H9 (cell line): ENCODE data around the gene NRXN3. TPM values are rescaled to one million over a fixed set of nuclear protein-coding genes. Genes with fewer than 3 reads are reported as not detected.

ENCODE experiments used
- DNase-seq: peaks from one replicate; pipeline ENCODE4 v3.0.0-alpha.2; 2017
- H2AFZ ChIP-seq: one replicate; pipeline ENCODE4 v1.6.1; 2013; ENCODE audit warnings: mild to moderate bottlenecking, low read length, control low read depth, moderate library complexity
- H2AK5ac ChIP-seq: 2 replicates; pipeline ENCODE4 v1.6.1; 2013; ENCODE audit warnings: low read length, control low read depth, mixed read lengths; ENCODE audit not compliant: insufficient read length
- H2BK120ac ChIP-seq: one replicate; pipeline ENCODE4 v1.6.1; 2013; ENCODE audit warnings: low read depth, mild to moderate bottlenecking, low read length, control low read depth, inconsistent platforms; ENCODE audit not compliant: poor library complexity, severe bottlenecking
- H2BK12ac ChIP-seq: 2 replicates; pipeline ENCODE4 v1.6.1; 2013; ENCODE audit warnings: low read length, control low read depth, mixed read lengths, low read depth; ENCODE audit not compliant: insufficient read length
- H2BK15ac ChIP-seq: 2 replicates; pipeline ENCODE4 v1.6.1; 2013; ENCODE audit warnings: low read depth, low read length, control low read depth
- H2BK20ac ChIP-seq: one replicate; pipeline ENCODE4 v1.6.1; 2013; ENCODE audit warnings: low read depth, mild to moderate bottlenecking, low read length, control low read depth, inconsistent platforms; ENCODE audit not compliant: poor library complexity, severe bottlenecking
- H2BK5ac ChIP-seq: 2 replicates; pipeline ENCODE4 v1.6.1; 2013; ENCODE audit warnings: low read length, control low read depth, mixed read lengths; ENCODE audit not compliant: insufficient read length
- H3K14ac ChIP-seq: 2 replicates; pipeline ENCODE4 v1.6.1; 2013; ENCODE audit warnings: low read length, control low read depth; ENCODE audit not compliant: insufficient read depth
- H3K18ac ChIP-seq: 2 replicates; pipeline ENCODE4 v1.6.1; 2013; ENCODE audit warnings: low read depth, mild to moderate bottlenecking, mixed read lengths, low read length, control low read depth; ENCODE audit not compliant: insufficient read length
- H3K23ac ChIP-seq: 2 replicates; pipeline ENCODE4 v1.6.1; 2013; ENCODE audit warnings: low read length, control low read depth, mixed read lengths, low read depth; ENCODE audit not compliant: insufficient read length
- H3K23me2 ChIP-seq: 2 replicates; pipeline ENCODE4 v1.6.1; 2013; ENCODE audit warnings: low read depth, mild to moderate bottlenecking, mixed read lengths, low read length, control low read depth; ENCODE audit not compliant: insufficient read length, poor library complexity, severe bottlenecking
- H3K27ac ChIP-seq: 2 replicates; pipeline ENCODE4 v1.5.1; 2013; ENCODE audit warnings: low read length, control low read depth, mixed read lengths, low read depth; ENCODE audit not compliant: insufficient read length
- H3K27me3 ChIP-seq: 2 replicates; pipeline ENCODE4 v1.6.1; 2013; ENCODE audit warnings: low read length, control low read depth, inconsistent platforms; ENCODE audit not compliant: insufficient read depth
- H3K4ac ChIP-seq: 2 replicates; pipeline ENCODE4 v1.6.1; 2013; ENCODE audit warnings: low read depth, mild to moderate bottlenecking, control low read depth, inconsistent platforms, low read length, moderate library complexity
- H3K4me1 ChIP-seq: 2 replicates; pipeline ENCODE4 v1.6.1; 2013; ENCODE audit warnings: low read length, control low read depth, inconsistent platforms; ENCODE audit not compliant: insufficient read depth
- H3K4me2 ChIP-seq: 2 replicates; pipeline ENCODE4 v1.6.1; 2013; ENCODE audit warnings: low read length, control low read depth, mixed read lengths; ENCODE audit not compliant: insufficient read length, insufficient read depth
- H3K56ac ChIP-seq: 2 replicates; pipeline ENCODE4 v1.6.1; 2013; ENCODE audit warnings: low read depth, mild to moderate bottlenecking, mixed read lengths, low read length, control low read depth; ENCODE audit not compliant: insufficient read length
- H3K79me1 ChIP-seq: 2 replicates; pipeline ENCODE4 v1.6.1; 2013; ENCODE audit warnings: low read depth, mild to moderate bottlenecking, moderate library complexity, low read length, control low read depth, inconsistent platforms; ENCODE audit not compliant: insufficient read depth, poor library complexity, severe bottlenecking
- H3K79me2 ChIP-seq: 2 replicates; pipeline ENCODE4 v1.6.1; 2013; ENCODE audit warnings: low read length, control low read depth, inconsistent platforms; ENCODE audit not compliant: insufficient read depth
- H3K9ac ChIP-seq: 2 replicates; pipeline ENCODE4 v1.6.1; 2013; ENCODE audit warnings: low read length, control low read depth, mixed read lengths; ENCODE audit not compliant: insufficient read length; ENCODE audit errors: extremely low read depth
- H3K9me3 ChIP-seq: one replicate; pipeline ENCODE4 v1.6.1; 2013; ENCODE audit warnings: low read depth, low read length, inconsistent platforms; ENCODE audit not compliant: control insufficient read depth
- H3T11ph ChIP-seq: one replicate; pipeline ENCODE4 v1.6.1; 2013; ENCODE audit warnings: mild to moderate bottlenecking, low read length, control low read depth, inconsistent platforms
- H4K20me1 ChIP-seq: one replicate; pipeline ENCODE4 v1.6.1; 2013; ENCODE audit not compliant: control insufficient read depth, insufficient read length, insufficient read depth
- H4K5ac ChIP-seq: 2 replicates; pipeline ENCODE4 v1.6.1; 2013; ENCODE audit warnings: low read depth, mild to moderate bottlenecking, mixed read lengths, low read length, control low read depth; ENCODE audit not compliant: insufficient read length
- H4K8ac ChIP-seq: replicated peaks from 2 replicates; pipeline ENCODE4 v1.6.1; 2013; ENCODE audit warnings: low read length, control low read depth, mixed read lengths, low read depth; ENCODE audit not compliant: insufficient read length
- H4K91ac ChIP-seq: 2 replicates; pipeline ENCODE4 v1.6.1; 2013; ENCODE audit warnings: low read depth, mild to moderate bottlenecking, moderate library complexity, mixed read lengths, low read length, control low read depth; ENCODE audit not compliant: insufficient read length
- H3K27ac Mint-ChIP-seq, 3 experiments: 2 replicates in 2 of 3; 3 replicates in 1 of 3; pipeline ENCODE4 v1.8.0; 2020 to 2021; ENCODE audit warnings: mixed read lengths in 3 of 3, mild to moderate bottlenecking in 1 of 3, moderate library complexity in 1 of 3
- H3K27me3 Mint-ChIP-seq: 2 replicates; pipeline ENCODE4 v1.8.0; 2021; ENCODE audit warnings: low read depth, mild to moderate bottlenecking, moderate library complexity, mixed read lengths
- H3K36me3 Mint-ChIP-seq, 3 experiments: 2 replicates in 2 of 3; 3 replicates in 1 of 3; pipeline ENCODE4 v1.8.0; 2020 to 2021; ENCODE audit warnings: low read depth in 3 of 3, mixed read lengths in 3 of 3; ENCODE audit not compliant: insufficient read depth in 1 of 3
- H3K4me1 Mint-ChIP-seq, 2 experiments: 2 replicates each; pipeline ENCODE4 v1.8.0; 2020; ENCODE audit warnings: mixed read lengths in 2 of 2
- H3K4me3 Mint-ChIP-seq, 2 experiments: 2 replicates in 1 of 2; 3 replicates in 1 of 2; pipeline ENCODE4 v1.8.0; 2020 to 2021; ENCODE audit warnings: mild to moderate bottlenecking in 2 of 2, mixed read lengths in 2 of 2, moderate library complexity in 1 of 2
- H3K9me3 Mint-ChIP-seq, 2 experiments: 2 replicates in 1 of 2; 3 replicates in 1 of 2; pipeline ENCODE4 v1.8.0; 2020; ENCODE audit warnings: mild to moderate bottlenecking in 2 of 2, mixed read lengths in 2 of 2, moderate library complexity in 1 of 2
- CTCF ChIP-seq: fragments of 200-600 bp; sonication (generic); conservative IDR thresholded peaks from 3 replicates; pipeline ENCODE4 v1.8.0; 2021; ENCODE audit warnings: antibody characterized with exemption, mild to moderate bottlenecking
- WGBS: extraction: QIAGEN DNeasy Blood & Tissue Kit; methylation state at CpG from one replicate; pipeline ENCODE4 v1.1.7; 2013; ENCODE audit warnings: missing lambda C conversion rate, low lambda C conversion rate, mixed read lengths; ENCODE audit not compliant: insufficient read length; ENCODE audit errors: extremely low coverage; 5-methylcytosine and 5-hydroxymethylcytosine counted together
- total RNA-seq: library from RNA; stranded (reverse); gene quantifications from 2 replicates; pipeline ENCODE4 v1.2.1, GENCODE V29; 2021

NRXN3 gene
- total RNA-seq, 1 experiment from 2014 or later = 1.8 TPM

- Histone ChIP-seq H3K56ac (no peak overlapping the region), H3K23ac (no peak overlapping the region), H2BK5ac (no peak overlapping the region), H2BK12ac (no peak overlapping the region), H3K4me2 (no peak overlapping the region), H4K20me1 (no peaks in the 10 kb centered on the region), H3K27ac (no peak overlapping the region), H4K5ac (no peak overlapping the region), H4K91ac (no peak overlapping the region), H3K9ac (no peak overlapping the region), H2AK5ac (no peak overlapping the region), H3K23me2 (no peaks in the 10 kb centered on the region), H3K18ac (no peak overlapping the region), H2AFZ (no peak overlapping the region), H3K14ac (no peak overlapping the region), H2BK20ac (no peak overlapping the region), H4K8ac (no peak overlapping the region), H2BK15ac (no peak overlapping the region), H3K27me3 (no peaks in the 10 kb centered on the region), H3K9me3 (no peaks in the 10 kb centered on the region), H2BK120ac (no peak overlapping the region), H3K79me2 (no peaks in the 10 kb centered on the region), H3K79me1 (no peaks in the 10 kb centered on the region), H3K4ac (no peak overlapping the region), H3T11ph (no peak overlapping the region), H3K4me1 (peaks cover 2% of the 10 kb centered on the region)
- Mint-ChIP-seq H3K27ac (no peak overlapping the region), H3K9me3 (no peaks in the 10 kb centered on the region), H3K27me3 (no peaks in the 10 kb centered on the region), H3K4me1 (peaks cover 53 to 55% of the 10 kb centered on the region in 2 experiments), H3K36me3 (no peaks in the 10 kb centered on the region), H3K4me3 (no peak overlapping the region)
- TF ChIP-seq CTCF = no peak
- no peak for DNase-seq
- no CpG with 5 or more reads among the region's 6 CpGs for WGBS
Measured at GRCh38 chr14:79373451-79373850, 1203.3 kb downstream of the NRXN3 start.
